ENCODE results near the gene ZNF316.

The ZNF316 gene

GRCh38 chr7:6636741-6637543 lies at the start of gene ZNF316:
TSS of gene ZNF316 (plus strand) at chr7:6637318. CDS start at chr7:6642410, 5,092 bp downstream.
- FAIRE-seq: no peak

GRCh38 chr7:6588566-6588965 lies 48.6 kb upstream of the ZNF316 start:
- FAIRE-seq: no peak

- no peak for FAIRE-seq
These were observed 47.8 kb upstream of the ZNF316 start for GRCh38 chr7:6589151-6589828.

- FAIRE-seq: no peak
These were observed 47.1 kb upstream of the ZNF316 start, which contains the start of gene INTS15 for GRCh38 chr7:6589829-6590644. TSS of gene INTS15 (plus strand) at chr7:6590021. CDS start at chr7:6590284, 263 bp downstream.

- no peak for FAIRE-seq
These were observed 46.4 kb upstream of the ZNF316 start for GRCh38 chr7:6590645-6591110.

GRCh38 chr7:6600093-6600492 lies 37.0 kb upstream of the ZNF316 start:
- FAIRE-seq: no peak

GRCh38 chr7:6604458-6604857 lies 32.7 kb upstream of the ZNF316 start:
- FAIRE-seq: no peak

GRCh38 chr7:6606866-6607583 lies 30.1 kb upstream of the ZNF316 start:
- no peak for FAIRE-seq

- FAIRE-seq: no peak
These were observed 29.5 kb upstream of the ZNF316 start for GRCh38 chr7:6607651-6608051.

GRCh38 chr7:6608081-6608480 lies 29.0 kb upstream of the ZNF316 start:
- FAIRE-seq: no peak

- no peak for FAIRE-seq
These were observed 28.3 kb upstream of the ZNF316 start for GRCh38 chr7:6608794-6609193.

GRCh38 chr7:6612819-6613218 lies 24.3 kb upstream of the ZNF316 start:
- no peak for FAIRE-seq

GRCh38 chr7:6613706-6614105 lies 23.4 kb upstream of the ZNF316 start:
- FAIRE-seq: no peak

- FAIRE-seq: no peak
These were observed 22.0 kb upstream of the ZNF316 start, which contains the start of gene ZNF853 for GRCh38 chr7:6614953-6615722. TSS of gene ZNF853 (plus strand) at chr7:6615610. CDS start at chr7:6616175, 565 bp downstream.

GRCh38 chr7:6615723-6616555 lies 21.2 kb upstream of the ZNF316 start:
- FAIRE-seq: no peak

- FAIRE-seq: no peak
These were observed 20.1 kb upstream of the ZNF316 start for GRCh38 chr7:6616854-6617643.

- FAIRE-seq: no peak
These were observed 18.5 kb upstream of the ZNF316 start for GRCh38 chr7:6618621-6619020.

- FAIRE-seq: no peak
These were observed 17.2 kb upstream of the ZNF316 start for GRCh38 chr7:6619961-6620360.
